Transverse colon (tissue), 4 donors: ENCODE results near the gene FLACC1.

Experiments
- CTCF ChIP-seq, 5 experiments: fragments of 200-600 bp in 3 of 5; fragments of 450-650 bp in 2 of 5; sonication (generic) in 3 of 5; IDR thresholded peaks; 1 replicate in 2 of 5; 2 replicates in 3 of 5; pipeline ENCODE4 v1.5.1; 2016 to 2017; ENCODE audit warnings: antibody characterized with exemption in 5 of 5, inconsistent platforms in 3 of 5, mild to moderate bottlenecking in 2 of 5, moderate library complexity in 1 of 5
- POLR2AphosphoS5 ChIP-seq, 3 donors: sonication (generic); formaldehyde crosslinking; IDR thresholded peaks; one replicate each; pipeline ENCODE4 v1.6.1; 2016; ENCODE audit warnings: antibody characterized with exemption in 3 of 3

- no peak for TF ChIP-seq CTCF (IDR thresholded peaks at IDR 0.05)
- no peak for TF ChIP-seq POLR2AphosphoS5 (IDR thresholded peaks at IDR 0.05)
Observed at GRCh38 chr2:201402651-201403562, 45.8 kb upstream of the FLACC1 start.
